GM19351 (cell line): ENCODE measurements around the gene CDKN1B.

Experiments
- ATAC-seq: cut with Tn5 transposase; IDR thresholded peaks from one replicate; pipeline ENCODE4 v1.9.1; 2021; ENCODE audit warnings: mild to moderate bottlenecking, moderate library complexity; ENCODE audit not compliant: unreplicated experiment

The CDKN1B gene

DNA sequence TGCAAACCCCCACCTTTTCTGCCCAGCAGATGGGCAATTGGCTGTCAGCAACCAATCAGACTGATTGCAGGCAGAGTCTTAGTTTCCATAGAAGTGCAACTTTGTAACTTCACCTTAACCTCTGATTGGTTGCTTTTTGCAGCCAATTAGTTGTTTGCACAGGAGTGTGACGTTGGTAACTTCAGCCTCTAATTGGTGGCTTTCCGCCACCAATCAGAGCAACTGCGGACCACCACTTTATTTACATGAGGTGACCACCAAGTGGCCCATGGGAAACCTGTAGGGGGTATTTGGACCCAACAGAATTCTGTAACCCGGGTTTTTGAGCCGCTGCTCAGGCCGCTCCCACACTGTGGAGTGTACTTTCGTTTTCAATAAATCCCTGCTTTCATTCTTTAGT, 32.3 kb downstream of the CDKN1B start:
- ATAC-seq: no peak

DNA sequence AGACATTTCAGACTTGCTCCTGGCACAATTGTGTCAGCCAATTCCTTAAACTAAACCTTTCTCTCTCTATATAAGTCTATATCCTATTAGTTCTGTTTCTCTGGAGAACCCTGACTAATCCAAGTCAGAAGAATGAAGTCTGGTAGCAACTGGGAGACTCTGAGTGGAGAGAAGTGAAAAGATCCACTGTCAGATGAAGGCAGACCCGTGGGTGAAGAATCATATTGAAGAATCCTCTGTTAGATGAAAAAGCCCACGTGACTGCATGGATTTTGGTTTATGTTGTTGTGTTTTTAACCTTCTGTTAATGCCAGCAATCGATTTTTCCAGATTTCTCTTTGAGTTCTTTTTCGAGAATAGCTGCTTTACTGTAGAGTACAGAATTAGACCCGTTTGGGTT, 38.8 kb downstream of the CDKN1B start:
- ATAC-seq: no peak

DNA sequence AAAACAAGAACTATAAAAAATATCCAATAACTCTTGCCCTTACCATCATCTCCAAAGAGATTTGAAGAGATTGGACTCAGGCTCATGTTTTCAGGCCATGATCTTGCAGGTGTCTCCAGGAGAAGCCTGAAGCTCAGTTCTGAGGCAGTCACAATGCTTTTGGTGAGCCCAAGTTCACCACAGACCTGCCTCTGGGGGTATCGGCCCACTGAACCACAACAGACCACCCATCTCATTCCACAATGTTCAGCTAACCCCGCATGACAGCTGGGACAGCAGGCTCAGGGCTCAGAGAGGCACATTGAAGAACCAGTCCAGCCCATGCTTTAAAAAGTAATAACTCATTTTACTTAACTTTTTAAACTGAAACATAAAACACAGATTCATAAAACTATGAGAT, 40.0 kb downstream of the CDKN1B start:
- no peak for ATAC-seq

GRCh38 chr12:12759234-12759915, 42.2 kb downstream of the CDKN1B start:
- ATAC-seq: no peak

- ATAC-seq: no peak
These were observed 47.7 kb downstream of the CDKN1B start for GRCh38 chr12:12764824-12765223.

- ATAC-seq: no peak
These were observed 53.1 kb downstream of the CDKN1B start for GRCh38 chr12:12770262-12770661.
